ENCODE results near the gene OPN1SW. TPM values are rescaled to one million over a fixed set of nuclear protein-coding genes. Genes with fewer than 3 reads are reported as not detected.

Gene OPN1SW
- total and polyA plus RNA-seq, 9 of the 15 experiments (the other 6 are each of a cell fraction or from before 2014, with no cell fraction given), result 0.84 to 1.0 TPM; not detected in 7

- TF ChIP-seq AFF1 (IDR thresholded peaks at IDR 0.05; ENCODE audit: low read depth in 1 of 2, partially characterized antibody in 2 of 2) (peak in 1 of 2 experiments; percentile 19), E2F3 (CRISPR knock-in tag; IDR thresholded peaks at IDR 0.05) (0 out of 2 replicates have a peak, but pooled peaks have one; percentile 25), SMAD4 (CRISPR knock-in tag; conservative IDR thresholded peaks at IDR 0.05) (peak; percentile 41; the same call in 1 of the 2 replicates), PURB (CRISPR knock-in tag; IDR thresholded peaks at IDR 0.05; ENCODE audit: low read depth) (no peak), ZNF583 (CRISPR knock-in tag; IDR thresholded peaks at IDR 0.05) (0 out of 2 replicates have a peak, but pooled peaks have one; percentile 50), CTBP1 (IDR thresholded peaks at IDR 0.05; ENCODE audit: borderline replicate concordance) (peak; percentile 76), NCOR1 (IDR thresholded peaks at IDR 0.05) (peak; percentile 45), NR4A1 (CRISPR knock-in tag; IDR thresholded peaks at IDR 0.05) (peak; percentile 55; the same call in 1 of the 2 replicates), NR4A1 (tag; IDR thresholded peaks at IDR 0.05) (no peak), GTF2E2 (tag; IDR thresholded peaks at IDR 0.05) (no peak), ZBTB11 (CRISPR knock-in tag; IDR thresholded peaks at IDR 0.05) (0 out of 6 replicates have a peak, but pooled peaks of 1 of the 3 experiments have one; percentile 22), ETV5 (CRISPR knock-in tag; IDR thresholded peaks at IDR 0.05; ENCODE audit: low read depth) (peak; percentile 28; the same call in 1 of the 2 replicates)
- TF ChIP-seq, protein P1, sequence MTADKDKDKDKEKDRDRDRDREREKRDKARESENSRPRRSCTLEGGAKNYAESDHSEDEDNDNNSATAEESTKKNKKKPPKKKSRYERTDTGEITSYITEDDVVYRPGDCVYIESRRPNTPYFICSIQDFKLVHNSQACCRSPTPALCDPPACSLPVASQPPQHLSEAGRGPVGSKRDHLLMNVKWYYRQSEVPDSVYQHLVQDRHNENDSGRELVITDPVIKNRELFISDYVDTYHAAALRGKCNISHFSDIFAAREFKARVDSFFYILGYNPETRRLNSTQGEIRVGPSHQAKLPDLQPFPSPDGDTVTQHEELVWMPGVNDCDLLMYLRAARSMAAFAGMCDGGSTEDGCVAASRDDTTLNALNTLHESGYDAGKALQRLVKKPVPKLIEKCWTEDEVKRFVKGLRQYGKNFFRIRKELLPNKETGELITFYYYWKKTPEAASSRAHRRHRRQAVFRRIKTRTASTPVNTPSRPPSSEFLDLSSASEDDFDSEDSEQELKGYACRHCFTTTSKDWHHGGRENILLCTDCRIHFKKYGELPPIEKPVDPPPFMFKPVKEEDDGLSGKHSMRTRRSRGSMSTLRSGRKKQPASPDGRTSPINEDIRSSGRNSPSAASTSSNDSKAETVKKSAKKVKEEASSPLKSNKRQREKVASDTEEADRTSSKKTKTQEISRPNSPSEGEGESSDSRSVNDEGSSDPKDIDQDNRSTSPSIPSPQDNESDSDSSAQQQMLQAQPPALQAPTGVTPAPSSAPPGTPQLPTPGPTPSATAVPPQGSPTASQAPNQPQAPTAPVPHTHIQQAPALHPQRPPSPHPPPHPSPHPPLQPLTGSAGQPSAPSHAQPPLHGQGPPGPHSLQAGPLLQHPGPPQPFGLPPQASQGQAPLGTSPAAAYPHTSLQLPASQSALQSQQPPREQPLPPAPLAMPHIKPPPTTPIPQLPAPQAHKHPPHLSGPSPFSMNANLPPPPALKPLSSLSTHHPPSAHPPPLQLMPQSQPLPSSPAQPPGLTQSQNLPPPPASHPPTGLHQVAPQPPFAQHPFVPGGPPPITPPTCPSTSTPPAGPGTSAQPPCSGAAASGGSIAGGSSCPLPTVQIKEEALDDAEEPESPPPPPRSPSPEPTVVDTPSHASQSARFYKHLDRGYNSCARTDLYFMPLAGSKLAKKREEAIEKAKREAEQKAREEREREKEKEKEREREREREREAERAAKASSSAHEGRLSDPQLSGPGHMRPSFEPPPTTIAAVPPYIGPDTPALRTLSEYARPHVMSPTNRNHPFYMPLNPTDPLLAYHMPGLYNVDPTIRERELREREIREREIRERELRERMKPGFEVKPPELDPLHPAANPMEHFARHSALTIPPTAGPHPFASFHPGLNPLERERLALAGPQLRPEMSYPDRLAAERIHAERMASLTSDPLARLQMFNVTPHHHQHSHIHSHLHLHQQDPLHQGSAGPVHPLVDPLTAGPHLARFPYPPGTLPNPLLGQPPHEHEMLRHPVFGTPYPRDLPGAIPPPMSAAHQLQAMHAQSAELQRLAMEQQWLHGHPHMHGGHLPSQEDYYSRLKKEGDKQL (CRISPR knock-in tag; IDR thresholded peaks at IDR 0.05; ENCODE audit: borderline replicate concordance), result no peak
Measured at GRCh38 chr7:128731184-128731583, 44.4 kb downstream of the OPN1SW start (continued).

Measured in K562 (cell line).